ENCODE data around the gene ZNRF3.
"Not testable (repeated sequence)": the region's sequence is repeated elsewhere in the genome, so short reads cannot be mapped to it uniquely, and the experiment has no call there.

Gene ZNRF3

DNA sequence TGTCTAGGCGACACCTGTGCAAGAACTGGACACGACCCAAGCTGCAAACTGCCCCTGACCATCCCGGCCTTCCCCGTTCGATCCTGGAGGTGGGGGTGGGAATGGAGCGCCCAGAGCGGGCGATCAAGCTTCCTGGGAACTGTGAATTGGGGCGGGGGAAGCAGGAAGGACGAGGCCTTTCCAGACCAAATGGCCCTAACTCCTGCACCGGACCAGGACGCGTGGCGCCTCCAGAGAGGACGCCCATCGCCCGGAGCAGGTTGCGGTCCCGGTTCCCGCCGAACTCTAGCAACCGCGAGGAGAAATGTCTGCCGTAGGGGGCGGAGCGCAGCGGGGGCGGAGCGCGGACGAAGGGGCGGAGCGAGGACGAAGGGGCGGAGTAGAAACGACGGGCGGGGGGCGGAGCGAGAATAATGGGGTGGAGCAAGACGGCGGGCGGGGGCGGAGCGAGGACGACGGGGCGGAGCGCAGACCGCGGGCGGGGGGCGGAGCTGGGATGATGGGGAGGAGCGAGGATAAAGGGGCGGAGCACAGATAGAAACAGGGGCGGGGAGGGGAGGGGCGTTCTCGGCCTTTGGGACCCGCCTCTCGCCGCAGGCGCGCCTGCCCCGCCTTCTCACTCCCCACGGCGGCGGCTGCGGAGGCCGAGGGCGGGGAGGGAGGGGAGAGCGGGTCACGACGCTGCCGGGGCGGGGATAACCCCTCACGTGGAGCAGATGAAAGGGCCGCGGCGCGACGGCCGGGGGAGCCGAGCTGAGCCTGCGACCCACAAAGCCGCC is at the start of gene ZNRF3:
Gene ZNRF3 (plus strand): TSS at position 695 of the 779 bp plus-strand sequence. CDS start 195 bp downstream, outside the sequence.
- peak; percentile 95 to 97 for DNase-seq (ENCODE audit: low read depth in 2 of 2)
- peak within 1 kb of the TSS; percentile 64 to 69 for H3K4me3 ChIP-seq (replicated peaks in 1 of 2; ENCODE audit: low read depth in 2 of 2, low read length in 2 of 2)
- TF ChIP-seq, protein P1, sequence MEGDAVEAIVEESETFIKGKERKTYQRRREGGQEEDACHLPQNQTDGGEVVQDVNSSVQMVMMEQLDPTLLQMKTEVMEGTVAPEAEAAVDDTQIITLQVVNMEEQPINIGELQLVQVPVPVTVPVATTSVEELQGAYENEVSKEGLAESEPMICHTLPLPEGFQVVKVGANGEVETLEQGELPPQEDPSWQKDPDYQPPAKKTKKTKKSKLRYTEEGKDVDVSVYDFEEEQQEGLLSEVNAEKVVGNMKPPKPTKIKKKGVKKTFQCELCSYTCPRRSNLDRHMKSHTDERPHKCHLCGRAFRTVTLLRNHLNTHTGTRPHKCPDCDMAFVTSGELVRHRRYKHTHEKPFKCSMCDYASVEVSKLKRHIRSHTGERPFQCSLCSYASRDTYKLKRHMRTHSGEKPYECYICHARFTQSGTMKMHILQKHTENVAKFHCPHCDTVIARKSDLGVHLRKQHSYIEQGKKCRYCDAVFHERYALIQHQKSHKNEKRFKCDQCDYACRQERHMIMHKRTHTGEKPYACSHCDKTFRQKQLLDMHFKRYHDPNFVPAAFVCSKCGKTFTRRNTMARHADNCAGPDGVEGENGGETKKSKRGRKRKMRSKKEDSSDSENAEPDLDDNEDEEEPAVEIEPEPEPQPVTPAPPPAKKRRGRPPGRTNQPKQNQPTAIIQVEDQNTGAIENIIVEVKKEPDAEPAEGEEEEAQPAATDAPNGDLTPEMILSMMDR (IDR thresholded peaks at IDR 0.05; ENCODE audit: low read depth, low read length) = no peak

DNA sequence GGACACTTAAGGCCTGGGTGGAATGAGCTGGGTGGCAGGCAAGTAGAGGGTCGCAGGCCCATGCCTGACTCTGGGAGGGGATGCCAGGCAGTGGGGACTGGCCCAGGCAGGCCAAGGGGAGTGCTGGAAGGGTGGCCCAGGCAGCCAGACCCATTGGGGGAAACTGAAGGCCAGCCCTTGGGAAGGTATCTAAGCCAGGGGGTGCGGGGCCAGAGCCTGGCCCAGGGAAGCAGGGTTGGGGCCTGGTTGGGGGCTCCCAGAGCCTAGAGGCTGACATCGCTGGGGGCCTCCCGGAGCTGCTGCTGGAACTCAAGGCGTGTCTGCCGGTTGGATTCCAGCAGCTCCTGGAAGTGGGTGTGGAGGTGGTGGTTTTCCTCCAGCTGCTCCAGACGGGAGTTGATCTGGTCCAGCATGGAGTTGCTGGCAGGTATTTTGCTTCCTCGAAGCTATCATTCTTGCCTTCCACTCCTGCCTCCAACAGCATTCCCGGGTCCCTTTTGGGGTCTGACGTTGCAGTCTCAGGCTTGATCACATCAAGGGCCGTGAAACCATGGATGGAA is 47.7 kb upstream of the ZNRF3 start:
- TF ChIP-seq, protein P1 (IDR thresholded peaks at IDR 0.05; ENCODE audit: low read depth, low read length) = no peak
- no peak for DNase-seq (ENCODE audit: low read depth in 2 of 2)
- no peak overlapping the region for H3K4me3 ChIP-seq (replicated peaks in 1 of 2; ENCODE audit: low read depth in 2 of 2, low read length in 2 of 2)

DNA sequence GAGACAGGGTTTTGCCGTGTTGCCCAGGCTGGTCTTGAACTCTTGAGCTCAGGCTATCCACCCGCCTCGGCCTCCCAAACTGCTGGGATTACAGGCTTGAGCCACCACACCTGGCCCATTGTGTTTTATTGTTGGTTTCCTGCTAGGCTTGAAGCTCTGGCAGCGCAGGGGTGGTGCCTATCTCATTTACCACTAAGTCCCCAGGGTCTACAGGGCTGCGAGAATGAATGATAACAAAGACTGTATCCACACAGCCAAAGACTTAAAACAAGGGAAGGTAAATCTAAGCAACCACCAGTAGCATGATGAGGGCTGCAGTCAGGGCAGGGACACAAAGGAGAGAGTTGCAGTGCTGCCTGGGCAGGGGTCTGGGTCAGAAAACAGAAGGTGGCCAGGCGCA is 45.7 kb upstream of the ZNRF3 start:
- H3K4me3 ChIP-seq (replicated peaks in 1 of 2; ENCODE audit: low read depth in 2 of 2, low read length in 2 of 2) = no peak overlapping the region
- TF ChIP-seq, protein P1 (IDR thresholded peaks at IDR 0.05; ENCODE audit: low read depth, low read length) = no peak
- DNase-seq (ENCODE audit: low read depth in 2 of 2) = no peak

DNA sequence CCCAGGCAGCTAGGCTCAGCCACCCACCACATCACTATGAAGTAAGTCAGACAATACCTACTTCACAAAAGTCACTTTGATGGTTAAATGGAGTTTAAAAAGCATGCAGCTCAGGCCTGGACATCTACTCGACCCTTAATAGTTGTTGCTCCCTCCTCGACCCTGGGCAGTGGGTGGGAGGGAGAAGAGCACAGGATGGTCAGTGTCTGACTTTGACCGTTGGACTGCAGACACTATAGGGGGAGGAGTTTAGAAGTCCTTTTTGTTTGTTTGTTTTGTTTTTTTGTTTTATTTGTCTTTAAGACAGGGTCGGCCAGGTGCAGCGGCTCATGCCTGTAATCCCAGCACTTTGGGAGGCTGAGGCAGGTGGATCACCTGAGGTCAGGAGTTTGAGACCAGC is 44.4 kb upstream of the ZNRF3 start:
- no peak for DNase-seq (ENCODE audit: low read depth in 2 of 2)
- TF ChIP-seq, protein P1 (IDR thresholded peaks at IDR 0.05; ENCODE audit: low read depth, low read length) = no peak
- no peak overlapping the region for H3K4me3 ChIP-seq (replicated peaks in 1 of 2; ENCODE audit: low read depth in 2 of 2, low read length in 2 of 2)

DNA sequence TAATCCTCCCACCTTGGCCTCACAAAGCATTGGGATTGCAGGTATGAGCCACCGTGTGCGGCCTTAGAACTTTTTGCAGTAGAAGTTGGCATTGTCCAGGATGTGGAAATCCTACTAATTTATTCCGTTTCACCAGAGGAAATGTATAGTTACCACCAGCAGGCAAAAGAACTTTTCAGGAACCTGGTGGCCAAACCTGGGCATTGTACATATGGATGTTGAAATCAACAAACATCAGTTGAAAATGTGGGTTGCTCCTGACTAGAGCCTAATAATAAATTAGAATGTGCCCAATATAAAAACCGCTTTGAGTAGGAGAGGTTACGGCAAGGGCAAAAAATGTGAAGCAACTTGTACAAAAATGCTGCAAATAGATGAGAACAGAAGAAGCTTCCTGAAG is 42.3 kb upstream of the ZNRF3 start:
- TF ChIP-seq, protein P1 (IDR thresholded peaks at IDR 0.05; ENCODE audit: low read depth, low read length) = no peak
- no peak for DNase-seq (ENCODE audit: low read depth in 2 of 2)
- H3K4me3 ChIP-seq (replicated peaks in 1 of 2; ENCODE audit: low read depth in 2 of 2, low read length in 2 of 2) = no peak overlapping the region

DNA sequence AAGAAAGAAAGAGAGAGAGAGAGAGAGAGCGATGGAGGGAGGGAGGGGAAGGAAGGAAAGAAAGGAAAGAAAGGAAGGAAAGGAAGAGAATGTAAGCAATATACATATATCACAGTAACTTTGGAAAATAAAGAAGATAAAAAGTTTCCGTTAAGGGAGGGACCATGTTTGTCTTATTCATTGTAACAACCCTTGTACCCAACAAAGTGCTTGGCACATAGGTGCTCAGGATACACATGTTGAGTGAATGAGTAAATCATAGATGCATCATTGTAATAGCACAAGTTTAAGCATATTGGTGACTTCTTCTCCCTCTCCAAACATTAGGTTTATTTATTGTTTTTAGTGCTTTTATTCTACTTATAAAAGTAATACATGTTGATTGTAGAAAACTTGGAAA is 39.7 kb upstream of the ZNRF3 start:
- TF ChIP-seq, protein P1 (IDR thresholded peaks at IDR 0.05; ENCODE audit: low read depth, low read length) = no peak
- H3K4me3 ChIP-seq (replicated peaks in 1 of 2; ENCODE audit: low read depth in 2 of 2, low read length in 2 of 2) = no peak overlapping the region
- DNase-seq (ENCODE audit: low read depth in 2 of 2) = no peak

DNA sequence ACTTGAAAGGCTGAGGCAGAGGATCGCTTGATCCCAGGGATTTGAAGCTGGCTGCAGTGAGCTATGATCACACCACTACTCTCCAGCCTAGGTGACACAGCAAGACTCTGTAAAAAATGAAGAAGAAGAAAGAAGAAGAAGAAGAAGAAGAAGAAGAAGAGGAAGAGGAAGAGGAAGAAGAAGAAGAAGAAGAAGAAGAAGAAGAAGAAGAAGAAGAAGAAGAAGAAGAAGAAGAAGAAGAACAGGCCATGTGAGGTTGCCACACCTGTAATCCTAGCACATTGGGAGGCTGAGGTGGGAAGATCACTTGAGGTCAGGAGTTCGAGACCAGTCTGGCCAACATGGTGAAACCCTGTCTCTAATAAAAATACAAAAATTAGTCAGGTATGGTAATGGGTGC is 39.1 kb upstream of the ZNRF3 start:
- DNase-seq (ENCODE audit: low read depth in 2 of 2); H3K4me3 ChIP-seq (replicated peaks in 1 of 2; ENCODE audit: low read depth in 2 of 2, low read length in 2 of 2): not testable (repeated sequence)

Data from cardiac fibroblast (primary cell).